Measurements from ENCODE around the gene SPTB.

The SPTB gene

DNA sequence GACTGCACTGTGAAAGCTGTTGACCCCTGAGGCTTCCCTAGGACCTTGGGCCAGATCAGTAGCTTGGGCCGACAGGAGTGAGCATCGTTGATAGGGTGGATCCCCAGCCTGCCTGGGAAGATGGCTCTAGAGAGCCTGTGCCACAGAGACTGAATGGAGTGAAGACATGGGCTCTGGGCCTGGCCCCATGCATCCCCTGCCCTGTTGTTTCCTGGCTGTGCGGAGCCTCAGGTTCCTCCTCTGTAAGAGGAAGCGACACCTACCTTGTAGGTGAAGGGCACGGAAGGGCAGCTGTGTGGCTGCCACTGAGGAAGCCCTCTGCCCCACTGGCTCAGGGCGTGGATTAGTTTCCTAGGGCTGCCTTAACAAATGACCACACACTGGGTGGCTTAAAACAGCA is 151.6 kb downstream of the SPTB start:
- TF ChIP-seq, protein P1, sequence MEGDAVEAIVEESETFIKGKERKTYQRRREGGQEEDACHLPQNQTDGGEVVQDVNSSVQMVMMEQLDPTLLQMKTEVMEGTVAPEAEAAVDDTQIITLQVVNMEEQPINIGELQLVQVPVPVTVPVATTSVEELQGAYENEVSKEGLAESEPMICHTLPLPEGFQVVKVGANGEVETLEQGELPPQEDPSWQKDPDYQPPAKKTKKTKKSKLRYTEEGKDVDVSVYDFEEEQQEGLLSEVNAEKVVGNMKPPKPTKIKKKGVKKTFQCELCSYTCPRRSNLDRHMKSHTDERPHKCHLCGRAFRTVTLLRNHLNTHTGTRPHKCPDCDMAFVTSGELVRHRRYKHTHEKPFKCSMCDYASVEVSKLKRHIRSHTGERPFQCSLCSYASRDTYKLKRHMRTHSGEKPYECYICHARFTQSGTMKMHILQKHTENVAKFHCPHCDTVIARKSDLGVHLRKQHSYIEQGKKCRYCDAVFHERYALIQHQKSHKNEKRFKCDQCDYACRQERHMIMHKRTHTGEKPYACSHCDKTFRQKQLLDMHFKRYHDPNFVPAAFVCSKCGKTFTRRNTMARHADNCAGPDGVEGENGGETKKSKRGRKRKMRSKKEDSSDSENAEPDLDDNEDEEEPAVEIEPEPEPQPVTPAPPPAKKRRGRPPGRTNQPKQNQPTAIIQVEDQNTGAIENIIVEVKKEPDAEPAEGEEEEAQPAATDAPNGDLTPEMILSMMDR (conservative IDR thresholded peaks at IDR 0.05; ENCODE audit: low read depth, low read length): no peak
- H3K4me3 ChIP-seq (ENCODE audit: low read length): no peak overlapping the region
- no peak for DNase-seq (ENCODE audit: low read depth)

DNA sequence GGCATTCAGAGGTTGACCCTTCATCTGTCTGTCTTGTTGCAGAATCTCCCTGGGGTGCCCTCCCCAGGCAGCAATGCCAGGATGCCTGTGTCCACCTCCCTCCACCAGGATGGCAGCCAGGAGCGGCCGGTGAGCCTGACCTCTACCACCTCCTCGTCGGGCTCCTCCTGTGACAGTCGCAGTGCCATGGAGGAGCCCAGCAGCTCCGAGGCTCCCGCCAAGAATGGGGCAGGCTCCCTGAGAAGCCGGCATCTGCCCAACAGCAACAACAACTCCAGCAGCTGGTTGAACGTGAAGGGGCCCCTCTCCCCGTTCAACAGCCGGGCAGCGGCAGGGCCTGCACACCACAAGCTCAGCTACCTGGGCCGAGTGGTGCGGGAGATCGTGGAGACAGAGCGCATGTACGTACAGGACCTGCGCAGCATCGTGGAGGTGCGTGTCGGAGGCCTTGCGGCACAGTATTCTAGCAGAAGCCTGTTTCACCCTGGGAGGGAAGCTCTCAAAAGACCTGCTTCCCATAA is 152.1 kb downstream of the SPTB start:
- H3K4me3 ChIP-seq (ENCODE audit: low read length): no peak overlapping the region
- TF ChIP-seq, protein P1 (conservative IDR thresholded peaks at IDR 0.05; ENCODE audit: low read depth, low read length): no peak
- no peak for DNase-seq (ENCODE audit: low read depth)

DNA sequence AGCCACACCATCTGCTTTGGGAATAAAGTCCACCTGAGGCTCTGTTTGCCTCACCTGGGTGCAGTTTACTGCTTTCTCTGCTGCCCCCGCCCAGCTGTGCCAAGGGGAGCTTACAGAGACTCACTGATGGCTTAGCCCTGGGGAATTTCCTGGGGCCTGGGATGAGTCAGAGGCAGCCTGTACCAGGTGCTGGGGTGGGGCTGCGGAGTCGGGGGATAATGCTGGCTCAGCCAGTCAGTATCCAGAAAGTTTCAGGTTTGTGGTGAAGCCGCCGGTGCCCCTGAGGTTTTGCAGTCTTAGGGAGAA is 153.2 kb downstream of the SPTB start:
- TF ChIP-seq, protein P1 (conservative IDR thresholded peaks at IDR 0.05; ENCODE audit: low read depth, low read length): no peak
- DNase-seq (ENCODE audit: low read depth): peak; percentile 87
- no peak overlapping the region for H3K4me3 ChIP-seq (ENCODE audit: low read length)

DNA sequence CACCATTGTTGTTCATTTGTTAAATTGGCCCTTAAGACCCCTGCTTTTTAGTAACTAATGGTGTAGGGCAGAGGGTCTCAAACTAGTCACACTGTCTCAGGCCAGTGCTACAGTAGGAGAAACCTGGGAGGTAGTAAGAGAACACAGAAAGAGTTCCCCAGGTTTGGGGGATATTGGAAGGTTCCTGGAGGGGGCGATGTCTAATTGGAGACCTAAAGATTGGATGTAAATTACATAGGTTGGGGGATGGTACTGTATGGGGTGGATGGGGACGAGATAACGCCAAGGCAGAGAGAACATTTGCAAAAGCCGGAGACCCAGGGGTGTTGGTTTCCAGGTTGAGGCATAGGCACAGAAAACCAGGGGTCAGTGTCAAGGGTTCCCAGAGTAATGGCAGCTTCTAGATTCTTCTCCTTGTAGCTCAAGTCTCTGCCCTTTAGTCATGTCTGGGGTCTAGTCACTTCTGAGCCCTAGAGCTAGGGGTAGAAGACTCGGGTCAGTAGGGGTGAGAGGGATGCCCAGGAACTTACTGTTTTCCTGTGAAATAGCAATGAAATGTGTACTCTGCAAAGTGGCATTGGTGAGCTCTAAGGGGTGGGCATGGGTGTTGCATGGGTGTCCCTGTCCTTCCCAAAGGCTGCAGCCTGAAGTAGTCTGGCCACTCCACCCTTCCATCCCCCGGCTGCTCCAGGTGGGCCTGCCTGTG is 153.7 kb downstream of the SPTB start:
- no peak overlapping the region for H3K4me3 ChIP-seq (ENCODE audit: low read length)
- TF ChIP-seq, protein P1 (conservative IDR thresholded peaks at IDR 0.05; ENCODE audit: low read depth, low read length): no peak
- DNase-seq (ENCODE audit: low read depth): no peak

DNA sequence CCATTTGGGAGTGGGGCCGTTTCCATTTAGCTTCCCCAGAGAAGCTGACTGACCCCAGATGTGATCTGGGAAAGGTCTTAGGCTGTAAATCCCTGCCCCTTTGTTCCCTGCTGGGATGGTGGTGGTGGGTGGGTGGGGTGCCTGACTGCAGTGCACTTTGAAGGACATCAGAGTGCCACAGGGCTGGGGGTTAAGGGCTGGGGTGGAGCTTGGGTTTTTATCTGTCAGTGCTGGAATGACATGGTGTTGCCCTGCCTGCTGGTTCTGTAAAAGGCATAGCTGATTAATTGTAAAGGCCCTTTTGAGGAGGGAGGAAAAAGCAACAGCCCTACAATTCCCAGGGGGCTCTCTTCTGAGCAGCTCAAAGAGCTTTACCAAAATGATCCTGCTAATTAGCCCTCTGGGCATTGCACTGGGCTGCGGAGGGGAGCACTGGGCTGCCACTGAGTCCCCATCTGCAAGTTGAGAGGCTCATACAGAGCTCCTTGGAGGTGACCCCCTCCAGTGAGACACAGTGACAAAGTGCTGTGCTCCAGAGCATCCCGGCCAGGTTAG is 154.4 kb downstream of the SPTB start:
- H3K4me3 ChIP-seq (ENCODE audit: low read length): no peak overlapping the region
- no peak for DNase-seq (ENCODE audit: low read depth)
- TF ChIP-seq, protein P1 (conservative IDR thresholded peaks at IDR 0.05; ENCODE audit: low read depth, low read length): no peak

DNA sequence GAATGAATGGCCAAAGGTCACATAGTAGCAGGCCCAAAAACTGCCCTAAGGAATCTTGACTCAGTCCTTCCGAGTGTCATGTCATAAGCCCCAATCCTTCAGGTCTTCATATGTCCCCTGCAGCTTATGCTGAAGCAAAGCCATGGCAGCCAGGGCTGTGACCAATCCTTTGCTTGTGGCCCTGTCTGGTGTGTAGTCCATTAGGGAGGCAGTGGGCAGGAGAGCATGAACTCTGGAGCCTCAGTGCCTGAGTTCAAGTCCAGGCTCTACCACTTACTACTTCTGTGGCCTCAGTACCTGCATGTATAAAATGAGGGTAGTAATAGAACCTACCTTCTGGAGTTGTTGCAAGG is 155.2 kb downstream of the SPTB start:
- H3K4me3 ChIP-seq (ENCODE audit: low read length): no peak overlapping the region
- no peak for DNase-seq (ENCODE audit: low read depth)
- TF ChIP-seq, protein P1 (conservative IDR thresholded peaks at IDR 0.05; ENCODE audit: low read depth, low read length): no peak

Measured in retinal pigment epithelial cell (primary cell).